Loucy (cell line): ENCODE data around the gene PEDS1.

Experiments used
- H2AFZ ChIP-seq: fragments of 200-600 bp; sonication (generic); 2 replicates; pipeline ENCODE4 v1.6.0; 2016; ENCODE audit warnings: antibody characterized with exemption, mild to moderate bottlenecking, low read length, moderate library complexity
- H3F3A ChIP-seq: fragments of 200-600 bp; 2 replicates; pipeline ENCODE4 v1.6.0; 2016; ENCODE audit warnings: antibody characterized with exemption, low read depth, mild to moderate bottlenecking
- H3K27me3 ChIP-seq: fragments of 200-600 bp; sonication (generic); 2 replicates; pipeline ENCODE4 v1.6.1; 2014; ENCODE audit warnings: low read length, mild to moderate bottlenecking; ENCODE audit not compliant: insufficient read depth, poor library complexity, severe bottlenecking
- H3K36me3 ChIP-seq: fragments of 200-600 bp; sonication (generic); 2 replicates; pipeline ENCODE4 v1.6.1; 2016; ENCODE audit warnings: low read length; ENCODE audit not compliant: insufficient read depth
- H3K4me1 ChIP-seq: fragments of 200-600 bp; sonication (generic); 2 replicates; pipeline ENCODE4 v1.5.1; 2014; ENCODE audit warnings: low read length, mild to moderate bottlenecking; ENCODE audit not compliant: insufficient read depth, poor library complexity, severe bottlenecking
- H3K4me2 ChIP-seq: fragments of 200-600 bp; sonication (generic); 2 replicates; pipeline ENCODE4 v1.6.0; 2014; ENCODE audit warnings: antibody characterized with exemption, low read length, low read depth, mild to moderate bottlenecking; ENCODE audit not compliant: poor library complexity, severe bottlenecking
- H3K4me3 ChIP-seq: fragments of 200-600 bp; sonication (generic); 2 replicates; pipeline ENCODE4 v1.5.1; 2014; ENCODE audit warnings: low read length, mild to moderate bottlenecking, mixed read lengths; ENCODE audit not compliant: poor library complexity, severe bottlenecking
- H3K79me2 ChIP-seq: fragments of 200-600 bp; sonication (generic); 2 replicates; pipeline ENCODE4 v1.6.1; 2014; ENCODE audit warnings: low read length; ENCODE audit not compliant: insufficient read depth
- H3K9ac ChIP-seq: fragments of 200-600 bp; sonication (generic); 2 replicates; pipeline ENCODE4 v1.6.0; 2014; ENCODE audit warnings: mild to moderate bottlenecking, low read depth, low read length, moderate library complexity; ENCODE audit not compliant: poor library complexity, severe bottlenecking
- H3K9me2 ChIP-seq: fragments of 200-600 bp; sonication (generic); replicated peaks from 2 replicates; pipeline ENCODE4 v1.6.1; 2016; ENCODE audit warnings: low read depth, low read length, mixed read lengths
- H3K9me3 ChIP-seq: fragments of 200-600 bp; sonication (generic); 2 replicates; pipeline ENCODE4 v1.6.1; 2014; ENCODE audit warnings: mild to moderate bottlenecking, antibody characterized with exemption, low read length, low read depth; ENCODE audit not compliant: insufficient read depth
- H4K20me1 ChIP-seq: fragments of 200-600 bp; sonication (generic); 2 replicates; pipeline ENCODE4 v1.6.0; 2014; ENCODE audit warnings: antibody characterized with exemption, low read length, mild to moderate bottlenecking; ENCODE audit not compliant: insufficient read depth, poor library complexity, severe bottlenecking
- CTCF ChIP-seq: fragments of 200-600 bp; sonication (generic); conservative IDR thresholded peaks from 2 replicates; pipeline ENCODE4 v1.5.1; 2014; ENCODE audit warnings: mild to moderate bottlenecking, antibody characterized with exemption, low read length
- EZH2phosphoT487 ChIP-seq: fragments of 200-600 bp; IDR thresholded peaks from 2 replicates; pipeline ENCODE4 v1.6.1; 2018; ENCODE audit warnings: antibody characterized with exemption, mild to moderate bottlenecking, moderate library complexity, borderline replicate concordance

PEDS1 gene

GRCh38 chr20:50127587-50128519, 25.7 kb downstream of the PEDS1 start:
- Histone ChIP-seq H3K9me2 (no peaks in the 10 kb centered on the region), H3K4me2 (no peak overlapping the region), H3K4me3 (no peak overlapping the region), H3K27me3 (no peaks in the 10 kb centered on the region), H3K9me3 (no peaks in the 10 kb centered on the region), H3K79me2 (peaks cover under 1% of the 10 kb centered on the region; the same call in 1 of the 2 replicates), H3K36me3 (peaks cover 90% of the 10 kb centered on the region; the same call in 1 of the 2 replicates), H3F3A (no peaks in the 10 kb centered on the region), H2AFZ (no peak overlapping the region), H3K4me1 (no peaks in the 10 kb centered on the region), H4K20me1 (no peaks in the 10 kb centered on the region), H3K9ac (no peak overlapping the region)
- TF ChIP-seq CTCF (no peak), EZH2phosphoT487 (no peak)

- TF ChIP-seq CTCF (no peak), EZH2phosphoT487 (no peak)
These were observed 26.9 kb downstream of the PEDS1 start for GRCh38 chr20:50126662-50127061.

GRCh38 chr20:50125279-50125678, 28.2 kb downstream of the PEDS1 start:
- peaks cover 73% of the 10 kb centered on the region; the same call in 1 of the 2 replicates for H3K36me3 ChIP-seq

More at GRCh38 chr20:50126662-50127061, 26.9 kb downstream of the PEDS1 start:
- H3K4me1 ChIP-seq, result no peaks in the 10 kb centered on the region
- no peaks in the 10 kb centered on the region for H3K9me3 ChIP-seq
- H3K27me3 ChIP-seq, result no peaks in the 10 kb centered on the region
- H2AFZ ChIP-seq, result no peak overlapping the region
- H3K9ac ChIP-seq, result no peak overlapping the region
- H3F3A ChIP-seq, result no peaks in the 10 kb centered on the region
- H3K79me2 ChIP-seq, result no peaks in the 10 kb centered on the region
- no peaks in the 10 kb centered on the region for H3K9me2 ChIP-seq
- H4K20me1 ChIP-seq, result no peaks in the 10 kb centered on the region
- H3K36me3 ChIP-seq, result peaks cover 87% of the 10 kb centered on the region; the same call in 1 of the 2 replicates
- no peak overlapping the region for H3K4me3 ChIP-seq
- H3K4me2 ChIP-seq, result no peak overlapping the region

More at GRCh38 chr20:50125279-50125678, 28.2 kb downstream of the PEDS1 start:
- H3K79me2 ChIP-seq, result no peaks in the 10 kb centered on the region
- H3K27me3 ChIP-seq, result no peaks in the 10 kb centered on the region
- H3K9me2 ChIP-seq, result no peaks in the 10 kb centered on the region
- H3K9ac ChIP-seq, result no peak overlapping the region
- no peak overlapping the region for H3K4me2 ChIP-seq
- no peaks in the 10 kb centered on the region for H3K9me3 ChIP-seq
- TF ChIP-seq CTCF (no peak), EZH2phosphoT487 (no peak)
- H3F3A ChIP-seq, result no peaks in the 10 kb centered on the region
- H2AFZ ChIP-seq, result no peak overlapping the region
- H3K4me1 ChIP-seq, result no peaks in the 10 kb centered on the region
- no peaks in the 10 kb centered on the region for H4K20me1 ChIP-seq
- no peak overlapping the region for H3K4me3 ChIP-seq
